Erythroblast (primary cell): ENCODE results near the gene PYY.
"Not testable (repeated sequence)": the region's sequence is repeated elsewhere in the genome, so short reads cannot be mapped to it uniquely, and the experiment has no call there.

ENCODE experiments used
- DNase-seq, 2 experiments: peaks; one replicate each; lab custom pipeline; 2025; lab: John Stamatoyannopoulos, UW
- GATA1 ChIP-seq: IDR thresholded peaks from 2 replicates; pipeline ENCODE4 v1.6.1; 2011; ENCODE audit warnings: low read depth, mild to moderate bottlenecking, control low read depth, low read length, moderate library complexity
- POLR2A ChIP-seq: IDR thresholded peaks from 2 replicates; pipeline ENCODE4 v1.6.1; 2011; ENCODE audit warnings: mild to moderate bottlenecking, low read length

The PYY gene

GRCh38 chr17:43970366-43970765, 16.6 kb upstream of the PYY start:
- TF ChIP-seq GATA1 = no peak
- no peak for TF ChIP-seq POLR2A
- no peak for DNase-seq

GRCh38 chr17:43967251-43967875, 13.6 kb upstream of the PYY start:
- DNase-seq = no peak
- TF ChIP-seq POLR2A = no peak
- TF ChIP-seq GATA1 = no peak

- DNase-seq = no peak
- TF ChIP-seq POLR2A (no peak), GATA1 (no peak)
Measured at GRCh38 chr17:43966276-43966675, 12.5 kb upstream of the PYY start.

- TF ChIP-seq POLR2A (no peak), GATA1 (no peak)
- DNase-seq = no peak
Measured at GRCh38 chr17:43962479-43962878, 8.7 kb upstream of the PYY start.

GRCh38 chr17:43961954-43962353, 8.2 kb upstream of the PYY start:
- DNase-seq = no peak
- no peak for TF ChIP-seq POLR2A
- TF ChIP-seq GATA1 = no peak

- not testable (repeated sequence) for DNase-seq
Measured at GRCh38 chr17:43961292-43961691, 7.6 kb upstream of the PYY start.

GRCh38 chr17:43958748-43959352, 5.1 kb upstream of the PYY start:
- TF ChIP-seq GATA1 (no peak), POLR2A (no peak)
- DNase-seq = no peak

- TF ChIP-seq POLR2A = no peak
- TF ChIP-seq GATA1 = no peak
- DNase-seq = no peak
Measured at GRCh38 chr17:43956222-43956621, 2.5 kb upstream of the PYY start.

- TF ChIP-seq POLR2A (no peak), GATA1 (no peak)
- DNase-seq = no peak
Measured at GRCh38 chr17:43952724-43953666, 745 bp downstream of the PYY start.

GRCh38 chr17:43952351-43952723, 1.4 kb downstream of the PYY start:
- TF ChIP-seq GATA1 = no peak
- no peak for TF ChIP-seq POLR2A
- no peak for DNase-seq

GRCh38 chr17:43951750-43952149, 2.0 kb downstream of the PYY start:
- DNase-seq = no peak
- TF ChIP-seq POLR2A (no peak), GATA1 (no peak)

- TF ChIP-seq GATA1 = no peak
- TF ChIP-seq POLR2A = no peak
- DNase-seq = no peak
Measured at GRCh38 chr17:43950554-43950953, 3.2 kb downstream of the PYY start.

- TF ChIP-seq GATA1 = no peak
- TF ChIP-seq POLR2A = no peak
- DNase-seq = no peak
Measured at GRCh38 chr17:43949781-43950180, 4.0 kb downstream of the PYY start.

- TF ChIP-seq GATA1 (no peak), POLR2A (no peak)
Measured at GRCh38 chr17:43946781-43947180, 7.0 kb downstream of the PYY start.

More at GRCh38 chr17:43946781-43947180, 7.0 kb downstream of the PYY start:
- DNase-seq = no peak
